Upper lobe of left lung (tissue), 6 donors: ENCODE results near the gene OTUD1. TPM values are rescaled to one million over a fixed set of nuclear protein-coding genes. Genes with fewer than 3 reads are reported as not detected.
A peak's percentile ranks its signal among the peaks of the same experiment; 100 is the strongest.
"Not testable (repeated sequence)": the region's sequence is repeated elsewhere in the genome, so short reads cannot be mapped to it uniquely, and the experiment has no call there.

Experiments
- ATAC-seq, 2 donors: fragments of 200-7000 bp; cut with Tn5 transposase; one replicate each; pipeline ENCODE4 v1.9.1; 2022; ENCODE audit warnings: mild to moderate bottlenecking in 2 of 2, moderate library complexity in 2 of 2; ENCODE audit not compliant: low FRiP score in 2 of 2
- DNase-seq, 2 donors: peaks; one replicate each; pipeline ENCODE4 v3.0.0-alpha.2; 2019 to 2020
- H3K27ac ChIP-seq, 4 donors: fragments of 200-600 bp; sonication (generic); one replicate each; pipeline ENCODE4 v1.5.1; 2016 to 2019
- H3K27me3 ChIP-seq, 4 donors: fragments of 200-600 bp; sonication (generic); one replicate each; pipeline ENCODE4 v1.5.1; 2017 to 2019
- H3K36me3 ChIP-seq, 4 donors: fragments of 200-600 bp; sonication (generic); one replicate each; pipeline ENCODE4 v1.5.1; 2016 to 2019
- H3K4me1 ChIP-seq, 4 donors: fragments of 200-600 bp; sonication (generic); one replicate each; pipeline ENCODE4 v1.5.1; 2018 to 2019
- H3K4me3 ChIP-seq, 4 donors: fragments of 200-600 bp; sonication (generic); one replicate each; pipeline ENCODE4 v1.5.1; 2017 to 2019; ENCODE audit warnings: mild to moderate bottlenecking in 2 of 4, moderate library complexity in 1 of 4
- H3K9me3 ChIP-seq, 4 donors: fragments of 200-600 bp; sonication (generic); one replicate each; pipeline ENCODE4 v1.5.1; 2018 to 2019
- EP300 ChIP-seq, 4 donors: sonication (generic); formaldehyde crosslinking; IDR thresholded peaks; one replicate each; pipeline ENCODE4 v1.5.1; 2017; ENCODE audit warnings: antibody characterized with exemption in 4 of 4, control low read depth in 2 of 4
- POLR2A ChIP-seq, 4 donors: fragments of 450-650 bp; IDR thresholded peaks; one replicate each; pipeline ENCODE4 v1.5.1; 2016 to 2017; ENCODE audit warnings: antibody characterized with exemption in 4 of 4, mild to moderate bottlenecking in 2 of 4
- POLR2AphosphoS5 ChIP-seq, 2 donors: sonication (generic); formaldehyde crosslinking; IDR thresholded peaks; one replicate each; pipeline ENCODE4 v1.5.1; 2017; ENCODE audit warnings: antibody characterized with exemption in 2 of 2
- WGBS, 2 donors: methylation state at CpG; one replicate each; pipeline ENCODE4 v1.1.5; 2017 to 2018; 5-methylcytosine and 5-hydroxymethylcytosine counted together
- total RNA-seq, 6 donors: library from RNA; depleted of rRNA in 4 of 6; stranded (reverse); fragments of >200 nt in 4 of 6; gene quantifications; one replicate each; pipeline versions ENCODE4 v1.1.0 to v1.2.1, GENCODE V29; 2016 to 2021
- TF ChIP-seq, protein P1 (sequence below), 6 experiments: fragments of 450-650 bp in 4 of 6; fragments of 200-600 bp in 2 of 6; sonication (generic) in 2 of 6; IDR thresholded peaks; one replicate each; pipeline ENCODE4 v1.5.1; 2016 to 2019; ENCODE audit warnings: antibody characterized with exemption in 6 of 6
- donor health status: DM: no; HTN: no; CAD: no; lungs with moderate emphysema.
- donor health status: DM: no; HTN: yes; CAD: no; lungs with severe emphysema.

OTUD1 gene, protein sequence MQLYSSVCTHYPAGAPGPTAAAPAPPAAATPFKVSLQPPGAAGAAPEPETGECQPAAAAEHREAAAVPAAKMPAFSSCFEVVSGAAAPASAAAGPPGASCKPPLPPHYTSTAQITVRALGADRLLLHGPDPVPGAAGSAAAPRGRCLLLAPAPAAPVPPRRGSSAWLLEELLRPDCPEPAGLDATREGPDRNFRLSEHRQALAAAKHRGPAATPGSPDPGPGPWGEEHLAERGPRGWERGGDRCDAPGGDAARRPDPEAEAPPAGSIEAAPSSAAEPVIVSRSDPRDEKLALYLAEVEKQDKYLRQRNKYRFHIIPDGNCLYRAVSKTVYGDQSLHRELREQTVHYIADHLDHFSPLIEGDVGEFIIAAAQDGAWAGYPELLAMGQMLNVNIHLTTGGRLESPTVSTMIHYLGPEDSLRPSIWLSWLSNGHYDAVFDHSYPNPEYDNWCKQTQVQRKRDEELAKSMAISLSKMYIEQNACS
- total RNA-seq: 10 to 100 TPM; 12.6 to 46.1 (median 35.3) TPM

GRCh38 chr10:23438547-23439451 lies at the start of gene OTUD1:
Gene OTUD1 (plus strand): TSS chr10:23439075. CDS start chr10:23439458, 383 bp downstream.
- 0 to 2% methylated on average over 6 to 18 of the region's 115 CpGs for WGBS, 2 donors
- H3K4me3 ChIP-seq: peak within 1 kb of the TSS; percentile 73 to 85 (median 82)
- peak; percentile 96 to 97 for ATAC-seq
- H3K27ac ChIP-seq: peak within 1 kb of the TSS; percentile 91 to 98 (median 97)
- H3K27me3 ChIP-seq: no peaks in the 10 kb centered on the region
- peaks cover 21 to 25% (median 24%) of the 10 kb centered on the region in 4 donors for H3K4me1 ChIP-seq
- peak; percentile 98 to 100 for DNase-seq
- peaks cover 0 to 2% (median 0%) of the 10 kb centered on the region in 4 donors for H3K36me3 ChIP-seq
- TF ChIP-seq EP300 (IDR thresholded peaks at IDR 0.05) (peak in 1 of 4 donors; percentile 49), POLR2AphosphoS5 (IDR thresholded peaks at IDR 0.05) (peak; percentile 53 to 75), POLR2A (IDR thresholded peaks at IDR 0.05) (peak in 3 of 4 donors; percentile 89 to 97 (median 92))
- TF ChIP-seq, protein P1, sequence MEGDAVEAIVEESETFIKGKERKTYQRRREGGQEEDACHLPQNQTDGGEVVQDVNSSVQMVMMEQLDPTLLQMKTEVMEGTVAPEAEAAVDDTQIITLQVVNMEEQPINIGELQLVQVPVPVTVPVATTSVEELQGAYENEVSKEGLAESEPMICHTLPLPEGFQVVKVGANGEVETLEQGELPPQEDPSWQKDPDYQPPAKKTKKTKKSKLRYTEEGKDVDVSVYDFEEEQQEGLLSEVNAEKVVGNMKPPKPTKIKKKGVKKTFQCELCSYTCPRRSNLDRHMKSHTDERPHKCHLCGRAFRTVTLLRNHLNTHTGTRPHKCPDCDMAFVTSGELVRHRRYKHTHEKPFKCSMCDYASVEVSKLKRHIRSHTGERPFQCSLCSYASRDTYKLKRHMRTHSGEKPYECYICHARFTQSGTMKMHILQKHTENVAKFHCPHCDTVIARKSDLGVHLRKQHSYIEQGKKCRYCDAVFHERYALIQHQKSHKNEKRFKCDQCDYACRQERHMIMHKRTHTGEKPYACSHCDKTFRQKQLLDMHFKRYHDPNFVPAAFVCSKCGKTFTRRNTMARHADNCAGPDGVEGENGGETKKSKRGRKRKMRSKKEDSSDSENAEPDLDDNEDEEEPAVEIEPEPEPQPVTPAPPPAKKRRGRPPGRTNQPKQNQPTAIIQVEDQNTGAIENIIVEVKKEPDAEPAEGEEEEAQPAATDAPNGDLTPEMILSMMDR (IDR thresholded peaks at IDR 0.05): peak in 4 of 6 experiments; percentile 25 to 71 (median 35)
- no peaks in the 10 kb centered on the region for H3K9me3 ChIP-seq

GRCh38 chr10:23390408-23390807 lies 48.5 kb upstream of the OTUD1 start:
- DNase-seq, H3K4me3 ChIP-seq, H3K9me3 ChIP-seq, H3K36me3 ChIP-seq, ATAC-seq, H3K27ac ChIP-seq, H3K4me1 ChIP-seq, H3K27me3 ChIP-seq: not testable (repeated sequence)
- 83 to 87% methylated on average over 10 of the region's 10 CpGs for WGBS, 2 donors

DNA sequence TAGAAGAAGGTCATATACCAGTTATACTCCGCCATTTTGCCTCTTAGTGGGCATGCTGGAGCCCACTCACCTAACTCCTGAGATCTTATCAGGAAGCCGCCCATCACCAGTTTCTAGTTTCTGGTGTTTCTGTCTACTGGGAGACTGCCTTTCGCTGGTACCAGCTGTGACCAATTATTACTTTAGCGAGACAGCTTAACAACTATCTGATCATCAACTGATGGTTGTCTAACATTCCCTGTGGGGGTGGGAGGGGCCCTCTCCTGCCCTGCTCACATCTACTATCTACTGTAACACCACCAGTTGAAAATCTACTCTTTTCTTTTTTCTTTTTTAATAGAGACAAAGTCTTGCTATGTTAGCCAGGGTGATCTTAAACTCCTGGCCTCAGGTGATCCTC lies 48.1 kb upstream of the OTUD1 start:
- TF ChIP-seq, protein P1 (IDR thresholded peaks at IDR 0.05): no peak
- no peak for TF ChIP-seq POLR2AphosphoS5 (IDR thresholded peaks at IDR 0.05)
- TF ChIP-seq POLR2A (IDR thresholded peaks at IDR 0.05): no peak
- no peak for TF ChIP-seq EP300 (IDR thresholded peaks at IDR 0.05)
- Histone ChIP-seq H3K4me3 (no peak overlapping the region), H3K36me3 (no peaks in the 10 kb centered on the region), H3K27ac (no peak overlapping the region), H3K27me3 (no peaks in the 10 kb centered on the region), H3K4me1 (no peaks in the 10 kb centered on the region), H3K9me3 (no peaks in the 10 kb centered on the region)
- no peak for ATAC-seq
- DNase-seq: no peak
- WGBS, 2 donors: 88% methylated on average over 4 of the region's 4 CpGs

GRCh38 chr10:23391821-23392220 lies 47.1 kb upstream of the OTUD1 start:
- 78 to 87% methylated on average over 2 of the region's 2 CpGs for WGBS, 2 donors
- Histone ChIP-seq H3K4me1 (no peaks in the 10 kb centered on the region), H3K9me3 (no peaks in the 10 kb centered on the region), H3K27ac (no peak overlapping the region), H3K36me3 (no peaks in the 10 kb centered on the region), H3K27me3 (no peaks in the 10 kb centered on the region), H3K4me3 (no peak overlapping the region)
- TF ChIP-seq POLR2A (IDR thresholded peaks at IDR 0.05) (no peak), EP300 (IDR thresholded peaks at IDR 0.05) (no peak), POLR2AphosphoS5 (IDR thresholded peaks at IDR 0.05) (no peak)
- TF ChIP-seq, protein P1 (IDR thresholded peaks at IDR 0.05): no peak
- ATAC-seq (no peak), DNase-seq (no peak)

DNA sequence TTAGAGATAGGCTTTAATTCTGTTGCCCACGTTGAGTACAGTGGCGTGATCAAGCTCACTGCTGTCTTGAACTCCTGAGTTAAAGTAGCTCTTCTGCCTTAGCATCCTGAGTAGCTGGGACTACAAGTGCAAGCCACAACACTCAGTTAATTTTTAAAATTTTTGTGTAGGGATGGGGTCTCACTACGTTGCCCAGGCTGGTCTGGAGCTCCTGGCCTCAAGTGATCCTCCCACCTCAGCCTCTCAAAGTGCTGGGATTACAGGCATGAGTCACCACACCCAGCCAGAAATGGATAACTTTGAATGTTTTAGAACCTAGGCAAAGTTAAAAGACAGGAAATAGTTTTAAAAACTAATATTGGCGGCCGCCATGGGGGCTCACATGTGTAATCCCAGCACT lies 43.9 kb upstream of the OTUD1 start:
- ATAC-seq (no peak), DNase-seq (no peak)
- no peak overlapping the region for H3K4me3 ChIP-seq
- H3K4me1 ChIP-seq: peaks cover 0 to 2% (median 0%) of the 10 kb centered on the region in 4 donors
- TF ChIP-seq POLR2A (IDR thresholded peaks at IDR 0.05): no peak
- TF ChIP-seq, protein P1 (IDR thresholded peaks at IDR 0.05): no peak
- no peak overlapping the region for H3K27ac ChIP-seq
- no peaks in the 10 kb centered on the region for H3K36me3 ChIP-seq
- H3K27me3 ChIP-seq: no peaks in the 10 kb centered on the region
- H3K9me3 ChIP-seq: no peaks in the 10 kb centered on the region
- 80 to 91% methylated on average over 5 of the region's 5 CpGs for WGBS, 2 donors
